ENCODE data around the gene OR6S1.

The OR6S1 gene, protein sequence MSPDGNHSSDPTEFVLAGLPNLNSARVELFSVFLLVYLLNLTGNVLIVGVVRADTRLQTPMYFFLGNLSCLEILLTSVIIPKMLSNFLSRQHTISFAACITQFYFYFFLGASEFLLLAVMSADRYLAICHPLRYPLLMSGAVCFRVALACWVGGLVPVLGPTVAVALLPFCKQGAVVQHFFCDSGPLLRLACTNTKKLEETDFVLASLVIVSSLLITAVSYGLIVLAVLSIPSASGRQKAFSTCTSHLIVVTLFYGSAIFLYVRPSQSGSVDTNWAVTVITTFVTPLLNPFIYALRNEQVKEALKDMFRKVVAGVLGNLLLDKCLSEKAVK

DNA sequence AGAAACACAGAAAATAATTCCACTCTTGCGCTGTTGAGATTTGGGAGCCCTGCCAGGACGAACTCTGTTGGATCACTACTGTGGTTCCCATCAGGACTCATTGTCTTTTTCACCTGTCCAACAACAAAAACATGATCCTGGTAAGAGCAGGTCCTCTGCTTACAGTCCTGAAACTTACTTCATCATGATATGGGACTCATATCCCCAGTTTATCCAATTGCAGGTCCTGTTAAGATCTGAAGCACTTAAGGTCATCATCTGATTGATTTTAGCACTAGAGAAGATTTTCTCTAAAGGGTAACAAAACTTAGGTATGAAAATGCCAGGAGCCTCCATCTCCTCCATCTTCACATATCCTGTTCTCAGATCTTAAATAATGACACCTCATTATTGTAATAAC lies at the start of gene OR6S1:
TSS of gene OR6S1 (minus strand) at position 101 of the 400 bp plus-strand sequence. CDS start at position 101, 0 bp downstream.
- DNase-seq: no peak

DNA sequence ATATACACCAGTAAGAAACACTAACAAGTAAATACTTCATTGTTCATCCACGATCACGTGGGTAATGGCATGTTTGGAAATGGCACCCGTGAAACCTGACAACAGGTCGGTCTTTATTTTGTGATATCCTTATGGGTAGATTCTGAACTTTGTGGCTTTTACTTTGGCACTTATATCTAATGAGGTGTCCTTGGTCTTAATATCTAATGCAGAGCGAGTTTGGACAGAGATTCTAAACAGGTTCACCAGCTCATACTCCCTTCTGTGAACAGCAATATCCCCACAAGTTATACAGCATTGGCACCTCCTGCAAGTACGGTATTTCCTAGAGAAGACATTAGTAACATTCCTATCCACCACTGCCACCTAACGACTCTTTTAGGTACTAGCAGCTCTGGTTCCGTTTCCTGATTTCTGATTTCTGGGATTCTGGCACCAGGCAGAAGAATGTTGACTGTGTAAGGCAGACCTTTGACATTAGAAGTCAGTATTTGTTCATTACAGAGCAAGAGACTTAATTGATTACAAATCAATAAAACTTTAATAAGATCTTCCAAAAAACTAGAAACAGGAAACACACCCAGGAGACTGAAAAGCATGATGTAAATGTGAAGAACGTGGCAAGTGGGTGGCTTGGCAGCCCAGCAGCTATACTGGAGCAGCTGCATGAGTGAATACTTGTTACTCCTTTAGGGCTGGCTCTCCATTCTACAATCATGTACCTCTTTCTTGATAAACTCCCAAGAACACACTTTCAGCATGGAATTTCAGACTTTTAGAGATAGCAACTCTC lies 49.6 kb upstream of the OR6S1 start:
- DNase-seq: no peak

DNA sequence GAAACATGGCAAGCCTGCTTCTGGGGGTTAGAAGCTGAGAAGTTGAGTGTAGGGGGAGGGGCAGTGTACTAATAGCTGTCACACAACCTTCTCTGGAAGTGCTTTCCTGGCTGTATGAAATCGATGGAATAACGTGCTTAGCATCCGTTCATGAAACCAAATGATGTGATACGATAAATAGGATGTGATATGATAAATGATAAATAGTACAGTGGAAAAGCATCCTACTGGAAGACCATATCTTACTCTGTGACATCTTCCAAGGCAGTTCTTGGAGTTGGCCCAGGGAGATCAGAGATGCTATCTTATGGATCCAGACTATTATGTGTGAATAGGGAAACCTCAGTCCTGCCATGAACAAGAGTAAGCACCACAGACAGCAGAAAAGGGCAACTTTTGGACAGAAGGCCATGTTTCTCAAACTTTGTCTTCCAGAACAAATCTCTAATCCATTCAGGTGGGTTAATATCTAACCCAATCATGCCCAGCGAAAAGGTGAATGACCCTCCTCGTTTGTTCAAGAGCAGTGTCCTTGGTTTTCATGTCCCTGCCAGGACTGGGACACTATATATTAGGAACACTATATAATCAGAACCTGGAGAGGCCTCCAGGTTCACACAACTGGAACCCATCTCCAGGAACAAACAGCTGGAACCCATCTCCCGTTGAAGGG lies 46.8 kb upstream of the OR6S1 start, which contains the start of gene ANG:
TSS of gene ANG (plus strand) at position 598 of the 673 bp plus-strand sequence. CDS start 4,801 bp downstream, outside the sequence.
- no peak for DNase-seq

DNA sequence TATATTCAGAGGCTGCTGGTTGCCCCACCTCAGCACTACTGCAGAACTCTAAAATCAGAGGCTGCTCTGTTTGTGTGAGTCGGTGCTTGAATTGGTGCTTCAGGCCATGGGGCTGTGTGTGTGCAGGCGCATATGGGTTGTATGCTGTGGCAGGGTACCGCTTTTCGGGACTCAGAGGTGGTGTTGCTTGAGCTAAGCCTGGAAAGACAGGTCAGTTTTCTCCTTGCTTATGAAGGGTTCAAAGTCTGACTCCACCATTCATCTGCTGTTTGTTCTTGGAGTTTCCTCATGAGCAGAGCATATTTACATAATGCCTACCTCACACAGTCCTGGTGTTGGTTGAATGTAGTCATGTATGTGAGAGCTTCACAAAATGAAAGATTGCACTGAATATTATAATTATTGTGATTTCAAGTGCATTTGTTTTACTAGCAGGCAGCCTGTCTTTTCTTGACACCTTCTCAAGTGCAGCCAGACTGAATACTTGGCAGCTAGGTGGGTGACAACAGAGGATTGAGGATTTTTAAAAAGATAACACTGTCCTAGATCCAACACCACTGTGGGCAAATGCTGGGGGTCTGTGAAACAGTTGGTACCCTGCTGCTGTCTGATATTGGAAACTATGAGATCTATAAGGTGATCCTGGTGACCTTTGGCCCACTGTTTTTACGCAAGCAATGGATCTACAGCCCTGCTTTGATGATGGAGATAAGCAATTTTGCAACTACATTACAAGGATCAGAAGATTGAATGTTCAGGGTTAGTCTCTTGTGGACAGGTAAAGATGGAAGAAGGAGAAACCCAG lies 46.1 kb upstream of the OR6S1 start:
- DNase-seq: no peak

DNA sequence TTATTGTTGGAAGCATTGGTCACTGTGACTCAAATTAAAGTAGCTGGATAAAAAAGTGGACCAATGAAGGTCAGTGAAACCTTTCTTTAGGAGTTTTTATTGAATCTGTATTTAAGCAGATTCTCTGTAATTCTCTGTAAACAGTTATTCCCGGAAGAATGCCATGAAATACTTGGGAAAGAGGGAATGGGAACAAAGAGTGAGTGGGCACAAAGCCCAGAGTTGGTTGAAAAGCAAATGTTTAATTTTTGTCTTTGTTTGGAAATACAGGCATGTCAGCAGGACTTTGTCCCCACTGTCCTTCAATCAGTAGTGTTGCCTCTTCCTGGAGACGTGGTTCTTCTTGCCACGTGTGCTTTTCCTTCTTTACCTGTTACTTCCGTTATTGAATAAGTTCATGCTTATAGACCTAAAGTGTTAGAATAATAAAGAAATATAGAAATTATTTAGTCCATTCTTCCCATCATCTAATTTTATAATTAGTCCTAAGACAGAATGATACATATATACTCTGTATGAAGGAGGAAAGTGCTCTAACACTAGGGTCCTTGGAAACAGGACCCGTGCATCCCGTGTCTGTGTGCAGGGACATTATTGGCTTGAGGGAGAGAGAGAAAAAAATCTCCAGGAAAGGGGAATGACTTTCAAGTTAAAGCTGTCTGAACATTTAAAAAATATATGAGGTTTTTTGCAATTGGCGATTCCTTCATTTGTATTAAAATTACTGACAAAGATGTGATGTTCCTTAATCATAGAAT lies 45.1 kb upstream of the OR6S1 start:
- DNase-seq: no peak

DNA sequence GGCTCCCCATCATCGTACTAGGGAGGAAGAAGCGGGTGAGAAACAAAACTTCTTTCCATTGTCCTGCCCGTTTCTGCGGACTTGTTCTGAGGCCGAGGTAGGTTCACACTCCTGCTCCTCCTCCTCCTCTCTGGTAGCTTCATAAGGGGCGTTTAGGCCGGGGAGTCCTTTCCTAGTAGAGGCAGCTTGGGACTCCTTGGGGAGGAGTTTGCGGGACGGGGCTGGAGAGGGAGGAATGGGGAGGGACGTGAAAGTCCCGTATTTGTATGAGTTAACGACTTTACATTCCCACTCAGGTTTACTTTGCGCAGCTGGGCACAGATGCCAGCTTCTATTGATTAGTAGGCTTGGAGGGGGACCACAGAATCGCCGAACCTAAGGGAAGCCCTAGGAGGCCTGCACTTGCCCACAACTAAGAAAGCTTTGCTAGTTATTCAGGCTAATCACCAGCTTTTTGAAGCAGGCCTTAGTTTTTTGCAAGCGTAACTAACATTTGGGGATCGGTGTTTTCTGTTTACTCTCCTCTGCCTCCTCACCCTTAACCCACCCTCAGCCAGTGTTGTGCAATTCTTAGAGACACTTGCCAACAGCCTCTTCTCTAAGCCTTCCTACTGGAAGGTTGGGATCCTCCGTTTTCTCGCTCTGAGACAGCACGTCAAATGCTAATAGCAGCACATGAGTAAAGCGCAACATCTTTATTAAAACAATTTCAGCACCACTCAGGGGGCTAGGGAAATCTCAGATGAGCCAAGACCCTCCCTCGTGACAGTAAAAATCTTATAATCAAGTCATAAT lies 43.4 kb upstream of the OR6S1 start:
- DNase-seq: no peak

DNA sequence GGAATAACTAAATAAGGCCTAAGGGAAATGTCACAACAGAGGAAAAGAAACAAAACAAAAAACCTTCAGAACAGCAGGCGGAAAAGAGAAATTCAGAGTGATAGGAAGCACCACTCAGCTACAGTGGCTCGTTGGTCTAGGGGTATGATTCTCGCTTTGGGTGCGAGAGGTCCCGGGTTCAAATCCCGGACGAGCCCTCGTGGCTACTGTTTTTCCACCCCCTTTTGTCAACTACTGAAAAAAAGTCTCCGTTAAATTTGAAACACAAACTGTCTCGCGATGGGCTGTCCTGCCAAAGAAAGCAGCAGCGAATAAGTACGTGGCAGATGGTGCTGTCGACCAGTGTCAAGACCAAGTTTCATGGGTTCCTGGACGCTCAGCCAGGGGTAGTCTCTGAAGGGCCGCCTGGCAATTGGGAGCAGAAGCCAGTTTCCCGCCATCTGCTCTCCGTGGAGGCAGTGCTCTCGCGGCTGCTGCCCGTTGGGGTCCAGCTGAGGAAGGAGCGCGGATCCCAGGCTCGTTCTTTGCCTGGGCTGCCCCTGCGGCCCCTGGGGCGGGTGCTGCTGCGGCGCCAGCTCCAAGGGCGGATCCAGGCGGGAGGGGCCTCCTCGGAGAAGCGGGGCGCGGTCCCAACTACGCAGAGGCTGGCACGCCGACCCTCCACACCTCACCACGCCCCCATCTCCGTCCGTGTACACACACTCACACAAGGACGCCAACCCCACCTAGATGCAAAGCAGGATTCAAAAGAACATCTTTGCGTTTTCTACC lies 42.6 kb upstream of the OR6S1 start, which contains the start of gene RNASE4:
TSS of gene RNASE4 (plus strand) at position 670 of the 771 bp plus-strand sequence. CDS start 14,812 bp downstream, outside the sequence.
- peak; percentile 76 for DNase-seq

DNA sequence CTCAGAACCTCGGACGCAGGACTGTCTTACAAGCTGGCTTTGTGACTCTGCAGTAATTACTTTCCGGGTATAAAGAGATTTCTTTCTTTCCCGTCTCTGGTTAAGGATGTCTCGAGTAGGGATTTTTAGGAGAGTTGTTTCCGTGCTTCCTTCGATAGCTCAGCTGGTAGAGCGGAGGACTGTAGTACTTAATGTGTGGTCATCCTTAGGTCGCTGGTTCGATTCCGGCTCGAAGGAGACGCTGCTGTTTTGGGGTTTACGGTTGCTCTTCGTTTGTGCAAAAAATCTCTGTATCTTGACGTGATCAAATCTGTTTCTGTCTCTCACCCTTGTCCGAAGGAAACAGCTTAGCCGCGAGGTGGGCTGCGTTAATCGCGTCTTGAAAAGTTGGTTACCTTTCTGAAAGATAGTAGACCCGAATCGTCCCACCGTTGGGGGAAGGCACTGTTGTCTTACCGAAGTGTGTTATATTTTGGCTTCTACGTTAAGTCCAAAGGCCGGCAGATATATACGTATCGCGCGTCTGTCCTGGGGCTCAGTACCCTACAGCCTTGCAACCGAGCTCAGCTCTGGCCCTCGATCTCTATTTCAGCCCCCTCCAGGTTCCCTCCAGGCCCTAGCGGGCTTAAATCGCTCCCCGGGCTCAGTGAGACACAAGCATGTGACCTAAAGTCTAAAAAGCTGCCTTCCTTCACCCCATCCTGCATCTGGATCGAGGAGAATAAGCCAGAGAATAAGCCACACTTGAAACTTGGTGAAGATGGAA lies 41.8 kb upstream of the OR6S1 start:
- DNase-seq: peak; percentile 69

DNA sequence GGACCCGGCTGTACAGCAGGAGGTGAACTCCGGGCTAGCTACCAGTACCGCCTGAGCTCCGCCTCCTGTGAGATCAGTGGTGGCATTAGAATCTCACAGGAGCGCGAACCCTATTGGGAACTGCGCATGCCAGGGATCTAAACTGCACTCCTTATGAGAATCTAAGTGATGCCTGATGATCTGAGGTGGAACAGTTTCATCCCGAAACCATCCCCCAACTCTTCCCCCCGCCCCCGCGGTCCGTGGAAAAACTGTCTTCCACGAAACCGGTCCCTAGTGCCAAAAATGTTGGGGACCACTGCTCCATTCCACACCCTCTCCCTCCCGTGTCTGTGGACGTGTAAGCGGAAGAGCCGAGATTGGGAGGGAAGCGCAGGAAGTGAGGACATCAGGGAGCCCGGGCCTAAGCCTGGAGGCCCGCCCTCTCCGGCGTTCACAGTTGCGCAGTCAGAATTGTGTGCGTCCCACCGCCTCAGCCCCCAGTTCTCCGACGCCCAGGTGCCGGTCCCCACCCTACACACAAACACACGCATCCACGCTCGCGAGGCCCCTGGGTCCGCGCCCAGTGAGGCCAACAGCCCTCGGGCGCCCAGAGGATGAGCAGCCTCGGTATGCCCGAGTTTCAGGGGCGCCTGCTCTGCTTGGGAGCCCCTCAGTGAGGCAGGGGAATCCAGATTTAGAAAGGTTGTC lies 41.1 kb upstream of the OR6S1 start:
- DNase-seq: peak; percentile 65

DNA sequence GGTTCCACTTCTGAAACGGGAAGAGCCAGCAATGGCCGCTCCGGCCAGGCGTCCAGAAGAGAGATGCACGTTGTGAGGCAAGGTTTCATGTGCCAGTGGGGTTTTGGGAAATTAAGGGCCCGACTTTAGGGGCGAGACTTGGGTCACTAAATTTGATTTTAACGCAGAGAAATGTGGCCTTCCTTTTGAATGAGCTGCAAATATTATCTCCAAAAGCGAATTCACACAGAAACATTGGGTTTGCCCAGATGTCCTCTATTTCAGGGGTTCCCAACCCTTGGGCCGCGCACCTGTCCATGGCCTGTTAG lies 40.6 kb upstream of the OR6S1 start:
- no peak for DNase-seq

DNA sequence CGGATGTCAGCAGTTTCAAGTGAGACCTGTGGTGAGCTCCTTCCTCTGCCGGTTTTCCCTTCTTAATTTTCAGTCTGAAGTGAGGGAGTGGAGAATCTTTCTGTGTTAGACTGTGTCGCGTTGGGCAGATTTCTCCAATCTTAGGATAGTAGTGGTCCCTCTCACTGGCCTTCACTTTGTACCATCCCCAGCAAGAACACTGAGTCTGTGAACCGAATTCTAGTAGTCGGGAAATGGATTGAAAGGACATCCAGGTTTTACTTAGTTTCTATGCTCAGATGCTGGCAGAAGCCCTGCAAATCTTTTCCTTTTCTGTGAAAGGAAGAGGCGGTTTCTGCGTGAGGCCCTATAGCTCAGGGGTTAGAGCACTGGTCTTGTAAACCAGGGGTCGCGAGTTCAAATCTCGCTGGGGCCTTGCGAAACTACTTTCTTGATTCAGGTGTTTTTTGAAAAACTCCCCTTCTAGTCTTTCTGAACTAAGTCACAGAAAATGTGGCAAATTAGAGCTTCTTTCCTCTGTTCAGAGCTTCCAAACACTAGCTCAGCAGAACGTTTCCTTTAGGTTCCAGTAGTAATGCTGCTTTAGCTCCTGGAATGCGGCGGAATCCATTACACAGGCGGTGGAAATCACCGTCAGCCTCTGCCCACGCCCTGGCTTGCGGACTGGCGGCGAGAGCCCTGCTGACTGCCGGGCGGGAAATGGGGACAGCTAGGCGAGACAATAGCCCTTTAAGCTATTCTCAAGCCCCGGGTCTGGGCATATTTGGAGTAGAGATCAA lies 40.0 kb upstream of the OR6S1 start:
- peak; percentile 81 for DNase-seq

DNA sequence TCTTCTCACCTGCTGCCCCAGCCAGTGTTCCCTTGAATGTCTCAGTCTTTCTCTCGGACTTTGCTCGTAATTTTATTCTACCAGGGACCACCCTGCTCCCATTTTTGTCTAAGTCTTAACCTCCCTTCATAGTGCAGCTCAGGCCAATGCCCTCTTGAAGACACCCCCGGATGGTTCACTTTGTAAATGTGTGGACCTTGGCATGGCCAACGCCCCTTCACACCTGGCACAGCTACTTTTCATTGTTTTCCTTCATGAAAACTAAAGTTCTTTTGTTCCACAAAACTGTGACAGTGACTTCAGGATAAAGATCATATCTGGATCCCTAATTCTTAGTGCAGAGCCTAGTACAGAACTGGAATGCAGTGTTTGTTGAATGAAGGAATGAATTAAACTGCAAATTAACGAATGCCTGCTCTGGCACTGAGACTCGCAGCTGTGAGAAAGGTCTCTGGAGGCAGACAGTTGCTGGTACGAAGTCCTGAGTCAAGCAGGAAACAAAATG lies 39.4 kb upstream of the OR6S1 start:
- DNase-seq: no peak

DNA sequence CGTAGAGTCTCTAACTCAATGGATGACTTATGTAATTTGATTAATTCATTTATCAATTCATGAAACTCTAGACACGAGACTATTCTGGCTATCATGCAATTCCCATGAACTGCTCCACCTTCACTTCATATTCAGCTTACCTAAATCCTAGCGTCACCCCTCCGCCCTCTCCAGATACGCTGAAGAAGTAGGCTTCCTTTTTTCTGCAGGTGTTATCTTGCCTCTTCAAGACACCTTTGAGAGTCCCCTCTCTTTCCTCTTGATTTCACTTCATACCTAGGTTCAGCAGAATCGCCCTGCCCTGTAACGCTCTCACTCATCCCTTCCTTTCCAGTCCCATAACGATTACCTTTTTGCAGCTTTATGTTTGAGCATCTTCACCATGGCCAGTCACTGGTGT lies 38.9 kb upstream of the OR6S1 start:
- DNase-seq: no peak

DNA sequence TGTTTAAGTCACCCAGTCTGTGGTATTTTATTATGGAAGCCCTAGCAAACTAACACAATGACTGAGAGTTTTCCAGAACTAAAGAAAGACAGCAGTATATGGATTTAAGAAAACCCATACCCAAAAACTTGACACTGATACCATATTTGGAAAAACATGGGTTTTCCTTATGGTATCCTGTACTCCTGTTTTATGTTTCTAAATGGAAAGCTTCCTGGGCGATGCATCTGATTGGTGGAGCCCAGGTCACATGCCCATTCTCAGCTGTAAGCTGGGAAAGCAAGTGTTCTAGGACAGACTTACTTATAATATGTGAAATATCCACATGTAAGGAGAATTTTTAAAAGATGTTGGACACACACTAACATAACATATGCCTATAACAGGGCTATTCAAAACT lies 38.4 kb upstream of the OR6S1 start:
- DNase-seq: no peak

DNA sequence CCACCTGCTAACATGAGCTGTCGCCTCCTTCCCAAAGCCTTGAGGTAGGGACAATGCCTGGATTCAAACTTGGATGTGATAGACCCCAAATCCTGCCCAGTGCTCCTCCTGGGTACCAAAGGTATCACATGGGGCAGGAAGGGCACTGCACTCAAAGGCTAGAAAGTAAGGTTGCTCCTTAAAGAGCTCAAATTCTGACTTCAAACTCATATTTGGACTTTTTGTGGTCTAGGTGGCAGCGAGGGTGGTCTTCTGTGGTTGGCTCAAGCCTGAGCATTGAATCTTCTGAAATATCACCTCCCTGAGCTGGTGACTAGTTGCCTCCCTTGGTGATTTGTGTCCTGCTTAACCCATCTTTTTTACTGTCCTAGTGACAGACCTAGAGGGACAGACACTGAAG lies 34.6 kb upstream of the OR6S1 start:
- DNase-seq: no peak

DNA sequence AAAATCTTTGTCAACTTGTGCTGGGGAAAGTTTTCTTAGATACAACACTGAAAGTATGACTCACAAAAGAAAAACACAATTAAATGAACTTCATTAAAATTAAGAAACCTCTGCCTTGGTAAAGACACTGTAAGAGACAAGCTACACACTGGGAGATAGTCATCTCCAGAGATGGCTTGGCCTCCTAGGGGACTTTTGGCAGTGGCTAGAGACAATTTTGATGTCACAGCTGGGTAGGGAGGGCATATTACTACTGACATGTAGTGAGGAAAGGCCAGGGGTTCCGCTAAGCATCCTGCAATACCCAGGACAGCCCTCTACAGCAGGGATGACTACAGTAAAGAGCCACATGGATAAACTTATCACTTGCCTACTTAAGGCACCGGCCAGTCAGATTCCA lies 34.2 kb upstream of the OR6S1 start:
- no peak for DNase-seq

DNA sequence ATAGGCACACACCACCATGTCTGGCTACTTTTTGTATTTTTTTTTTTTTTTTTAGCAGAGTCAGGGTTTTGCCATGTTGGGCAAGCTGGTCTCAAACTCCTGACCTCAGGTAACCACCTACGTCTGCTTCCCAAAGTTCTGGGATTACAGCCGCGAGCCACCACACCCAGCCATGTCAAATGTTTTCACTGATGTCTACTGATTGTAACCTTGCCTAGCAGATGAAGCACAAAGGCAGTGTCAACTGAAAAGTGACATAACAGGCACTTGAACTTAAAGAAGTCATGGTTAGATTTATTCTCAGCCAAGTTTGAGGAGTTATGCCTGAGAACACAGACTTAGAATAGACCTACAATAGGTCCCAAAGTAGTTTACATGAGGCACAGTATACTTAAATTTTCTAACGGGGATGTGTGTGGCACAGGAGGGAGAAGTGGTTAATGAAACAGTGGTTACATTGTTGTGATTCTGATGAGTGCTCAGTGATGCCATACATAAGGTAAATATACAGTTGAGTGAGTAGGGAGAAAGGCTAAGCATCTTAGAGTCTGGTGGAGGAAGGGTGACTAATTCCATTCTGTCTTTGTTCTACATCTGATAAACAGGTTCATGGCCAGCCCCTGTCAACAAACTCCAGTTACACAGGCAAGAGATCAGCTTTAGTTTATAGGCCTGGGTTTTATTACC lies 30.2 kb upstream of the OR6S1 start:
- no peak for DNase-seq
